Left ventricle myocardium inferior (tissue), 1 donor: ENCODE measurements around the gene USP9Y. TPM values are rescaled to one million over a fixed set of nuclear protein-coding genes. Genes with fewer than 3 reads are reported as not detected.

ENCODE experiments used
- DNase-seq: peaks from one replicate; pipeline ENCODE4 v3.0.0-alpha.2; 2020
- H3K27ac ChIP-seq: fragments of 200-600 bp; replicated peaks from 2 replicates; pipeline ENCODE4 v1.8.0; 2021
- H3K27me3 ChIP-seq: fragments of 200-600 bp; 2 replicates; pipeline ENCODE4 v1.8.0; 2021; ENCODE audit warnings: low read depth
- H3K36me3 ChIP-seq: fragments of 200-600 bp; 2 replicates; pipeline ENCODE4 v1.8.0; 2021
- H3K4me1 ChIP-seq: fragments of 200-600 bp; 2 replicates; pipeline ENCODE4 v1.8.0; 2021
- H3K4me3 ChIP-seq: fragments of 200-600 bp; 2 replicates; pipeline ENCODE4 v1.8.0; 2021; ENCODE audit warnings: mild to moderate bottlenecking, moderate library complexity
- H3K9me3 ChIP-seq: fragments of 200-600 bp; replicated peaks from 2 replicates; pipeline ENCODE4 v1.8.0; 2021
- CTCF ChIP-seq: fragments of 200-600 bp; IDR thresholded peaks from 2 replicates; pipeline ENCODE4 v1.8.0; 2021; ENCODE audit warnings: antibody characterized with exemption, mild to moderate bottlenecking, borderline replicate concordance
- intact Hi-C: fragments of 100-400 bp; cut with micrococcal nuclease; formaldehyde crosslinking; loops from one replicate; pipeline ENCODE4 v1.11.0; 2022
- total RNA-seq: library from RNA; stranded (reverse); fragmentation: NEBNext Ultra II Directional; extraction: Animal tissue kit (Norgen Biotek cat#: 25700); gene quantifications from one replicate; pipeline ENCODE4 v1.2.1, GENCODE V29; 2021
- donor health status: DM: no; HTN: yes; CAD: no; lungs with severe emphysema.

USP9Y gene
- total RNA-seq, 1 donor from 2014 or later: 25.4 TPM

GRCh38 chrY:12896973-12897372 lies 195.9 kb downstream of the USP9Y start:
- Histone ChIP-seq H3K4me1 (no peaks in the 10 kb centered on the region), H3K27me3 (no peaks in the 10 kb centered on the region), H3K27ac (no peak overlapping the region), H3K36me3 (no peaks in the 10 kb centered on the region), H3K9me3 (no peaks in the 10 kb centered on the region), H3K4me3 (no peak overlapping the region)
- DNase-seq: no peak
- intact Hi-C loops: no loop called here
- TF ChIP-seq CTCF: no peak

- no peaks in the 10 kb centered on the region for H3K27me3 ChIP-seq
- H3K36me3 ChIP-seq: no peaks in the 10 kb centered on the region
- no peak overlapping the region for H3K27ac ChIP-seq
- DNase-seq: no peak
- H3K4me3 ChIP-seq: no peak overlapping the region
- TF ChIP-seq CTCF: no peak
- intact Hi-C loops: no loop called here
- no peaks in the 10 kb centered on the region for H3K9me3 ChIP-seq
- H3K4me1 ChIP-seq: no peaks in the 10 kb centered on the region
These were observed 197.6 kb downstream of the USP9Y start for GRCh38 chrY:12898604-12899003.

GRCh38 chrY:12904618-12905516 lies 203.8 kb downstream of the USP9Y start, which contains the start of gene DDX3Y:
Gene DDX3Y (plus strand): TSS chrY:12904868. CDS start chrY:12904937, 69 bp downstream.
- DNase-seq: peak; percentile 84
- no peaks in the 10 kb centered on the region for H3K9me3 ChIP-seq
- peak within 1 kb of the TSS; percentile 80 for H3K4me3 ChIP-seq
- intact Hi-C loops: no loop called here
- no peaks in the 10 kb centered on the region for H3K27me3 ChIP-seq
- peaks cover 35% of the 10 kb centered on the region for H3K4me1 ChIP-seq
- H3K27ac ChIP-seq: peak within 1 kb of the TSS; percentile 96
- no peaks in the 10 kb centered on the region for H3K36me3 ChIP-seq
- TF ChIP-seq CTCF: no peak

- intact Hi-C loops: no loop called here
- peak overlapping the region; percentile 96 for H3K27ac ChIP-seq
- no peaks in the 10 kb centered on the region for H3K36me3 ChIP-seq
- no peaks in the 10 kb centered on the region for H3K27me3 ChIP-seq
- no peak for TF ChIP-seq CTCF
- peak overlapping the region; percentile 80 for H3K4me3 ChIP-seq
- DNase-seq: peak; percentile 50
- peaks cover 40% of the 10 kb centered on the region for H3K4me1 ChIP-seq
- no peaks in the 10 kb centered on the region for H3K9me3 ChIP-seq
These were observed 204.5 kb downstream of the USP9Y start for GRCh38 chrY:12905517-12905872.

- peak overlapping the region; percentile 96 for H3K27ac ChIP-seq
- no peak for DNase-seq
- H3K36me3 ChIP-seq: no peaks in the 10 kb centered on the region
- H3K27me3 ChIP-seq: no peaks in the 10 kb centered on the region
- TF ChIP-seq CTCF: no peak
- peaks cover 40% of the 10 kb centered on the region for H3K4me1 ChIP-seq
- intact Hi-C loops: no loop called here
- H3K4me3 ChIP-seq: peak overlapping the region; percentile 80
- no peaks in the 10 kb centered on the region for H3K9me3 ChIP-seq
These were observed 204.9 kb downstream of the USP9Y start for GRCh38 chrY:12905895-12906294.

Other genes starting within 250 kb of the USP9Y start
- gene DDX3Y, start 203.6 kb downstream of the USP9Y start, total RNA-seq: 36.9 TPM